ENCODE results near the gene ZIC2.

DNA sequence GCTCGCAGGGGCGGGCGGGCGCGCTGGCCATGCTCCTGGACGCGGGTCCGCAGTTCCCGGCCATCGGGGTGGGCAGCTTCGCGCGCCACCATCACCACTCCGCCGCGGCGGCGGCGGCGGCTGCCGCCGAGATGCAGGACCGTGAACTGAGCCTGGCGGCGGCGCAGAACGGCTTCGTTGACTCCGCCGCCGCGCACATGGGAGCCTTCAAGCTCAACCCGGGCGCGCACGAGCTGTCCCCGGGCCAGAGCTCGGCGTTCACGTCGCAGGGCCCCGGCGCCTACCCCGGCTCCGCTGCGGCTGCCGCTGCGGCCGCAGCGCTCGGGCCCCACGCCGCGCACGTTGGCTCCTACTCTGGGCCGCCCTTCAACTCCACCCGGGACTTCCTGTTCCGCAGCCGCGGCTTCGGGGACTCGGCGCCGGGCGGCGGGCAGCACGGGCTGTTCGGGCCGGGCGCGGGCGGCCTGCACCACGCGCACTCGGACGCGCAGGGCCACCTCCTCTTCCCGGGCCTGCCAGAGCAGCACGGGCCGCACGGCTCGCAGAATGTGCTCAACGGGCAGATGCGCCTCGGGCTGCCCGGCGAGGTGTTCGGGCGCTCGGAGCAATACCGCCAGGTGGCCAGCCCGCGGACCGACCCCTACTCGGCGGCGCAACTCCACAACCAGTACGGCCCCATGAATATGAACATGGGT lies 599 bp downstream of the ZIC2 start:
- TF ChIP-seq, protein P1, sequence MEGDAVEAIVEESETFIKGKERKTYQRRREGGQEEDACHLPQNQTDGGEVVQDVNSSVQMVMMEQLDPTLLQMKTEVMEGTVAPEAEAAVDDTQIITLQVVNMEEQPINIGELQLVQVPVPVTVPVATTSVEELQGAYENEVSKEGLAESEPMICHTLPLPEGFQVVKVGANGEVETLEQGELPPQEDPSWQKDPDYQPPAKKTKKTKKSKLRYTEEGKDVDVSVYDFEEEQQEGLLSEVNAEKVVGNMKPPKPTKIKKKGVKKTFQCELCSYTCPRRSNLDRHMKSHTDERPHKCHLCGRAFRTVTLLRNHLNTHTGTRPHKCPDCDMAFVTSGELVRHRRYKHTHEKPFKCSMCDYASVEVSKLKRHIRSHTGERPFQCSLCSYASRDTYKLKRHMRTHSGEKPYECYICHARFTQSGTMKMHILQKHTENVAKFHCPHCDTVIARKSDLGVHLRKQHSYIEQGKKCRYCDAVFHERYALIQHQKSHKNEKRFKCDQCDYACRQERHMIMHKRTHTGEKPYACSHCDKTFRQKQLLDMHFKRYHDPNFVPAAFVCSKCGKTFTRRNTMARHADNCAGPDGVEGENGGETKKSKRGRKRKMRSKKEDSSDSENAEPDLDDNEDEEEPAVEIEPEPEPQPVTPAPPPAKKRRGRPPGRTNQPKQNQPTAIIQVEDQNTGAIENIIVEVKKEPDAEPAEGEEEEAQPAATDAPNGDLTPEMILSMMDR (IDR thresholded peaks at IDR 0.05) = no peak
- TF ChIP-seq POLR2AphosphoS5 (IDR thresholded peaks at IDR 0.05) = no peak
